SU-DHL-6 (cell line): ENCODE results near the gene CHORDC1.

Experiments used
- EZH2phosphoT487 ChIP-seq: fragments of 200-600 bp; sonication (generic), shearing (Covaris generic); conservative IDR thresholded peaks from 2 replicates; pipeline ENCODE4 v1.6.1; 2018; ENCODE audit warnings: mild to moderate bottlenecking, antibody characterized with exemption, low read length, moderate library complexity, mixed read lengths
- TF ChIP-seq, protein P1 (sequence below): fragments of 200-600 bp; sonication (generic); IDR thresholded peaks from one replicate; pipeline ENCODE4 v1.5.1; 2017; ENCODE audit warnings: antibody characterized with exemption, mild to moderate bottlenecking, low read length, moderate library complexity; ENCODE audit not compliant: insufficient read depth, poor library complexity, severe bottlenecking

DNA sequence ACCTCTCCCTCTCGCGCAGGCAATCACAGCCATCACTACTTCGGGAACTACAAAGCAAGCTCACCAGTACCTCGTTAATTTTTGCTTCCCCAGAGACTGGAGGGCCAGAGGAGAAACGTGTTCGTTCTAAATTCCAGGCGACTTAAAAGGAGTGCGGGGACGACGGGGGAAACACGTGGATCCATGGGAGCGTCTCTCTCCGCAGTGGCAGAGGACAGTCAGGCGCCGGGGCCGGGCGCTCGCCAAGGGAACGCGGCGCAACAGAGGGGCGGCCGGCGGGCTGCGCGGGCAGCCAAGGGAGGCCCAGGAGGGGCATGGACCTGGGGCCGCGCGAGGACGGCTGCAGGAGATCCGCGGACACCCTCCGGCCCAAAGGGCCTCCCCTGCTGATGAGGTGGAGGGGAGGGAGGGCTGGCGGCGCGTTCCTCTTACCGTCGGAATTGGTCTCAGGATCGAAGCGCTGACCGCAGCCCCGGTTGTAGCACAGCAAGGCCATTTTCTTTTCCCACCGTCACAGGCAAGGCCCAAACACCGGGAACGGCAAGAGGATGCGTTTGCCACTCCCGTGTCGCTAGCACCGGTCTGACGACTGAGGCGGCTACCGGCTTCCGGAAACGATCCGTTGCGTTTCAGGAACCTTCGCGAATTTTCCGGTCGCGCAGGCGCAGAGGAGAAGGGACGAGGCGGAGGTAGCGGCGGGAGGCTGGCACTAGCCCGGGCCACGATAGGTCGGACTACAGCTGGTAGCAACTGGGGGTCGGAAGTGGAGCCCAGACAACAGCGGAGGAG lies at the start of gene CHORDC1:
- TF ChIP-seq, protein P1, sequence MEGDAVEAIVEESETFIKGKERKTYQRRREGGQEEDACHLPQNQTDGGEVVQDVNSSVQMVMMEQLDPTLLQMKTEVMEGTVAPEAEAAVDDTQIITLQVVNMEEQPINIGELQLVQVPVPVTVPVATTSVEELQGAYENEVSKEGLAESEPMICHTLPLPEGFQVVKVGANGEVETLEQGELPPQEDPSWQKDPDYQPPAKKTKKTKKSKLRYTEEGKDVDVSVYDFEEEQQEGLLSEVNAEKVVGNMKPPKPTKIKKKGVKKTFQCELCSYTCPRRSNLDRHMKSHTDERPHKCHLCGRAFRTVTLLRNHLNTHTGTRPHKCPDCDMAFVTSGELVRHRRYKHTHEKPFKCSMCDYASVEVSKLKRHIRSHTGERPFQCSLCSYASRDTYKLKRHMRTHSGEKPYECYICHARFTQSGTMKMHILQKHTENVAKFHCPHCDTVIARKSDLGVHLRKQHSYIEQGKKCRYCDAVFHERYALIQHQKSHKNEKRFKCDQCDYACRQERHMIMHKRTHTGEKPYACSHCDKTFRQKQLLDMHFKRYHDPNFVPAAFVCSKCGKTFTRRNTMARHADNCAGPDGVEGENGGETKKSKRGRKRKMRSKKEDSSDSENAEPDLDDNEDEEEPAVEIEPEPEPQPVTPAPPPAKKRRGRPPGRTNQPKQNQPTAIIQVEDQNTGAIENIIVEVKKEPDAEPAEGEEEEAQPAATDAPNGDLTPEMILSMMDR: no peak
- TF ChIP-seq EZH2phosphoT487: no peak
